ENCODE data around the gene PPFIA3.

DNA sequence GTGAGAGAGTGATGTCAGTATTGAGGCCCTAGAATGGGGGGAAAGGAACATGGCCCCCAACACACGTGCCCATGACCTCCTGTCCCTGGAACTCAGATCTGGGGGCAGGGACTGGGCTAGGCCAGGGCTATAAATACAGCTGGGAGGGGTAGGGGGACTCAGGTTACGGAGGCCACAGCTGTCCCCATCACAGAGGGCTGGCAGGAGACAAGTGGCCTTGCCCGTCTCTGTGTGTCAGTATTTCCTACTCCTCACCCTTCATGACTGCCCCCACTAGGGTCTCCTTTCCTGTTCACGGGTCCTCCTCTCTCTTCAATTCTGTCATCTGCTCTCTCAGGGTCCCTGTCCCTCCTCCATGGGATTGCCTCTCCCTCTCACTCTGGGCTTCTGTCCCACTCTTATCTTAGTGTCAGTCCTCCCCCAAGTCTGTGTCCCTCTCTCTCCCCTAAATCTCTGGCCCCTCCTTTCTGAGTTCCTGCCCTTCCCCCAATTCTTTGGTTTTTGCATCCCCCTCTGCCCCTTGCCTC lies 36.5 kb downstream of the PPFIA3 start:
- TF ChIP-seq, protein P1, sequence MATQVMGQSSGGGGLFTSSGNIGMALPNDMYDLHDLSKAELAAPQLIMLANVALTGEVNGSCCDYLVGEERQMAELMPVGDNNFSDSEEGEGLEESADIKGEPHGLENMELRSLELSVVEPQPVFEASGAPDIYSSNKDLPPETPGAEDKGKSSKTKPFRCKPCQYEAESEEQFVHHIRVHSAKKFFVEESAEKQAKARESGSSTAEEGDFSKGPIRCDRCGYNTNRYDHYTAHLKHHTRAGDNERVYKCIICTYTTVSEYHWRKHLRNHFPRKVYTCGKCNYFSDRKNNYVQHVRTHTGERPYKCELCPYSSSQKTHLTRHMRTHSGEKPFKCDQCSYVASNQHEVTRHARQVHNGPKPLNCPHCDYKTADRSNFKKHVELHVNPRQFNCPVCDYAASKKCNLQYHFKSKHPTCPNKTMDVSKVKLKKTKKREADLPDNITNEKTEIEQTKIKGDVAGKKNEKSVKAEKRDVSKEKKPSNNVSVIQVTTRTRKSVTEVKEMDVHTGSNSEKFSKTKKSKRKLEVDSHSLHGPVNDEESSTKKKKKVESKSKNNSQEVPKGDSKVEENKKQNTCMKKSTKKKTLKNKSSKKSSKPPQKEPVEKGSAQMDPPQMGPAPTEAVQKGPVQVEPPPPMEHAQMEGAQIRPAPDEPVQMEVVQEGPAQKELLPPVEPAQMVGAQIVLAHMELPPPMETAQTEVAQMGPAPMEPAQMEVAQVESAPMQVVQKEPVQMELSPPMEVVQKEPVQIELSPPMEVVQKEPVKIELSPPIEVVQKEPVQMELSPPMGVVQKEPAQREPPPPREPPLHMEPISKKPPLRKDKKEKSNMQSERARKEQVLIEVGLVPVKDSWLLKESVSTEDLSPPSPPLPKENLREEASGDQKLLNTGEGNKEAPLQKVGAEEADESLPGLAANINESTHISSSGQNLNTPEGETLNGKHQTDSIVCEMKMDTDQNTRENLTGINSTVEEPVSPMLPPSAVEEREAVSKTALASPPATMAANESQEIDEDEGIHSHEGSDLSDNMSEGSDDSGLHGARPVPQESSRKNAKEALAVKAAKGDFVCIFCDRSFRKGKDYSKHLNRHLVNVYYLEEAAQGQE (IDR thresholded peaks at IDR 0.05; ENCODE audit: low read depth) = no peak
- TF ChIP-seq, protein P2, sequence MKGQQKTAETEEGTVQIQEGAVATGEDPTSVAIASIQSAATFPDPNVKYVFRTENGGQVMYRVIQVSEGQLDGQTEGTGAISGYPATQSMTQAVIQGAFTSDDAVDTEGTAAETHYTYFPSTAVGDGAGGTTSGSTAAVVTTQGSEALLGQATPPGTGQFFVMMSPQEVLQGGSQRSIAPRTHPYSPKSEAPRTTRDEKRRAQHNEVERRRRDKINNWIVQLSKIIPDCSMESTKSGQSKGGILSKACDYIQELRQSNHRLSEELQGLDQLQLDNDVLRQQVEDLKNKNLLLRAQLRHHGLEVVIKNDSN (IDR thresholded peaks at IDR 0.05) = no peak
- TF ChIP-seq EP300 (IDR thresholded peaks at IDR 0.05; ENCODE audit: borderline replicate concordance) (no peak), TCF12 (IDR thresholded peaks at IDR 0.05; ENCODE audit: low read depth) (no peak), NFIC (IDR thresholded peaks at IDR 0.05) (no peak), TAF1 (IDR thresholded peaks at IDR 0.05; ENCODE audit: low read depth) (no peak), CEBPB (IDR thresholded peaks at IDR 0.05) (no peak), YY1 (IDR thresholded peaks at IDR 0.05; ENCODE audit: low read depth) (no peak), TEAD4 (IDR thresholded peaks at IDR 0.05) (no peak), CREB1 (IDR thresholded peaks at IDR 0.05; ENCODE audit: low read depth) (no peak), ZBTB7A (IDR thresholded peaks at IDR 0.05; ENCODE audit: low read depth) (no peak)
- TF ChIP-seq, protein P3, sequence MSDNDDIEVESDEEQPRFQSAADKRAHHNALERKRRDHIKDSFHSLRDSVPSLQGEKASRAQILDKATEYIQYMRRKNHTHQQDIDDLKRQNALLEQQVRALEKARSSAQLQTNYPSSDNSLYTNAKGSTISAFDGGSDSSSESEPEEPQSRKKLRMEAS (IDR thresholded peaks at IDR 0.05) = no peak
